Activated T-helper 1 cell treated with anti-CD3 and anti-CD28 coated beads, Interleukin-12 subunit alpha, Interleukin-12 subunit beta, Interleukin-2, Interleukin-4 antibody, amounts not matched to agents 30 ng/mL and 10 ng/mL and 1 ng/mL, durations not matched to agents 14 hours and 24 hours and 36 hours (primary cell): ENCODE data around the gene SNPH. TPM values are rescaled to one million over a fixed set of nuclear protein-coding genes. Genes with fewer than 3 reads are reported as not detected.
A peak's percentile ranks its signal among the peaks of the same experiment; 100 is the strongest.

Experiments
- DNase-seq: peaks from one replicate; pipeline ENCODE4 v3.0.0; 2021; ENCODE audit warnings: low spot score
- H3K27ac Mint-ChIP-seq: one replicate; pipeline ENCODE4 v1.8.0; 2021; ENCODE audit warnings: mild to moderate bottlenecking, mixed read lengths
- H3K27me3 Mint-ChIP-seq: one replicate; pipeline ENCODE4 v1.8.0; 2022; ENCODE audit warnings: mild to moderate bottlenecking, moderate library complexity, mixed read lengths; ENCODE audit not compliant: insufficient read depth
- H3K36me3 Mint-ChIP-seq: one replicate; pipeline ENCODE4 v1.8.0; 2021; ENCODE audit warnings: low read depth, mixed read lengths
- H3K4me1 Mint-ChIP-seq: one replicate; pipeline ENCODE4 v1.8.0; 2021; ENCODE audit warnings: low read depth, mixed read lengths
- H3K4me3 Mint-ChIP-seq: one replicate; pipeline ENCODE4 v1.8.0; 2021; ENCODE audit warnings: mild to moderate bottlenecking, moderate library complexity, mixed read lengths
- H3K9me3 Mint-ChIP-seq: one replicate; pipeline ENCODE4 v1.8.0; 2021; ENCODE audit warnings: mixed read lengths
- intact Hi-C: fragments of 100-400 bp; cut with micrococcal nuclease; formaldehyde crosslinking; loops from one replicate; pipeline ENCODE4 v1.15.1; 2024
- total RNA-seq: library from RNA; stranded (reverse); gene quantifications from 2 replicates; pipeline ENCODE4 v1.2.3, GENCODE V29; 2022

The SNPH gene
- total RNA-seq, 1 donor from 2014 or later, result 2.5 TPM

DNA sequence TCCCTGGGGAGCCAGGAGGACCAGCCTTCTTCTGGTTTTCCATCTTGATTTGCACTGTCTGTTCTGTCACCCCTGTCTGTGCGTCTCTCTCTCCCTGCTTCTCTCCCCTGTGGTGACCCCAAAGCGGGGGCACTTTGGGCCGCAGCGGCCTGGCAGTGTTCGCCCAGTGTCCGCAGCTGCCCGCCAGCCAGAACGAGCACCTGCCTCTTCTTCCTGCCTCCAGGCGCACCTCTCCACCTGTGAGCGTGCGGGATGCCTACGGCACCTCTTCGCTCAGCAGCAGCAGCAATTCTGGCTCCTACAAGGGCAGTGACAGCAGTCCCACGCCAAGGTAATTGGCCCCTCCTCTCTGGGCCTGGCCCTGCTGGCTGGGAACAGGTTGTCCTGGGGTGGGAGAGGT, 30.8 kb downstream of the SNPH start:
- H3K36me3 Mint-ChIP-seq, result peaks cover 4% of the 10 kb centered on the region
- H3K4me3 Mint-ChIP-seq, result no peak overlapping the region

DNA sequence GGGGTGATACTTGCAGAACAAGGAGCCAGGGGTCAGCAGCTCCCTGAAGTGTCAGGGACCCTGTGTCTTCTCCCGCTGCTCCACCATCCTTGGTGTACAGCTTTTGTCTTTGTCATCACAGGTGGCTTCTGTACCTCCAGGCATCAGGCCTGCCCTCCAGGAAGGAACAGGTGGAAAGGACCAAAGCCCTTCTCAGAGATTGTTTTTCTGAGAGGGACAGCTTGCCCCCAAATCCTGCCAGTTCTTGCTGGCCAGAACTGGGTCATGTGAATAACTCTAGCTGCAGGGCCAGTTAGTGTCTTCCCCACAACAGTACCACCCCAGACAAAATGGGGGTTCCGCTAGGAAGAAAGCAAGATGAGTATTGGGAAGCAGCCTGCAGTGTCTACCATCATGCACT, 31.4 kb downstream of the SNPH start:
- Mint-ChIP-seq H3K36me3 (peaks cover 4% of the 10 kb centered on the region), H3K4me3 (no peak overlapping the region)
- intact Hi-C loops, result no loop called here

More for the DNA sequence above, 30.8 kb downstream of the SNPH start:
- intact Hi-C loops, result no loop called here
- H3K27me3 Mint-ChIP-seq, result no peaks in the 10 kb centered on the region
- no peaks in the 10 kb centered on the region for H3K9me3 Mint-ChIP-seq
- DNase-seq, result no peak
- peaks cover 27% of the 10 kb centered on the region for H3K4me1 Mint-ChIP-seq
- no peak overlapping the region for H3K27ac Mint-ChIP-seq

DNA sequence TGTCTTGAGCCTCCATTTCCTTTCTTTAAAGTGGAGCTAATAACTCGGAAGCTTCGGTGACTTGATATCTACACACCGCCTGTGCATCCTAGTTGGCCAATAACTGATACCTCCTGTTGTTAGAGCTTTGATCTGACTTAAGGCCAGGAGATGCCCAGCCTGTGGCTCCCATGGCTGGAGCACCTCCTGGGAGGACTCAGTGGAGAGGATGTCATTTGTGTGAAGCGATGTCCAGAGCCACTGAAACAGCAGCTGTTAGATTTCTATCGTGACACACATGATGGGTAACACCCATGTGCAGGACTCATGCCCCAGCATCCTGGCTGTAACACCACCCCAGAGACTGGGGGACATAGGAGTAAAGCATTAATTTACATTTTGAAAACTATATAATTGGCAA, 32.1 kb downstream of the SNPH start:
- no peaks in the 10 kb centered on the region for H3K9me3 Mint-ChIP-seq
- no peak overlapping the region for H3K4me3 Mint-ChIP-seq
- peaks cover 4% of the 10 kb centered on the region for H3K36me3 Mint-ChIP-seq
- H3K4me1 Mint-ChIP-seq, result peaks cover 27% of the 10 kb centered on the region
- no peak overlapping the region for H3K27ac Mint-ChIP-seq
- intact Hi-C loops, result no loop called here
- no peak for DNase-seq
- H3K27me3 Mint-ChIP-seq, result no peaks in the 10 kb centered on the region

More for the DNA sequence above, 31.4 kb downstream of the SNPH start:
- H3K27me3 Mint-ChIP-seq, result no peaks in the 10 kb centered on the region
- no peaks in the 10 kb centered on the region for H3K9me3 Mint-ChIP-seq
- H3K27ac Mint-ChIP-seq, result no peak overlapping the region
- H3K4me1 Mint-ChIP-seq, result peaks cover 27% of the 10 kb centered on the region
- no peak for DNase-seq

DNA sequence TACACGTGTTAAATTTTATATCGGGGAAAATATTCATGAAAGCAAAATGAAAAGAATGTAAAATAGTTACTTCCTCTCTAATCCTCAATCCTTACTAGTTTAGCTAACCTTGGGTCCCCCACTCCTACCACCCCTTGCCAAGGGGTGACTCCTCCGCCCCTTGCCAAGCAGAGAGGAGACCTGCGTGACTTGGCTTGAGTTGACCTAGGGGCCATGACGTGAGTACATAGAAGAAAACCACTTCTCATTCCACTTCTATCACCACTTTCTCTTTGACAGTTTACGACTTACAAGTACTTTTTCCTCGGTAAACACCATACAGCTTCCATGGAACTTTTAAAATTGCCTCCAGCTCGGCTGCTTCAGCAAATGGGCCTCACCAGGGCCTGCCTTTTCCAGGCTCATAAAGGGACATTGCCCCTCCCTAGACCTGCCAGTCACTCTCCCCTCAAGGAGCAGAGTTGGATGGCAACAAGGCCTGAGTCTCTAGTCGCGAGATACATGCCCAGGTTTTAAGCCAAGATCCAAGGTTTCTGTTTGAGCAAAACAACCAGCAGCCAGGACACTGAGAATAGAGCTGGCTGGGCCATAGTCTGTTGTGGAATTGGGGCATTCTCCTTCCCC, 32.9 kb downstream of the SNPH start:
- intact Hi-C loops, result no loop called here
- Mint-ChIP-seq H3K4me1 (peaks cover 27% of the 10 kb centered on the region), H3K27ac (no peak overlapping the region), H3K4me3 (no peak overlapping the region), H3K9me3 (no peaks in the 10 kb centered on the region), H3K27me3 (no peaks in the 10 kb centered on the region), H3K36me3 (peaks cover 4% of the 10 kb centered on the region)
- DNase-seq, result no peak

DNA sequence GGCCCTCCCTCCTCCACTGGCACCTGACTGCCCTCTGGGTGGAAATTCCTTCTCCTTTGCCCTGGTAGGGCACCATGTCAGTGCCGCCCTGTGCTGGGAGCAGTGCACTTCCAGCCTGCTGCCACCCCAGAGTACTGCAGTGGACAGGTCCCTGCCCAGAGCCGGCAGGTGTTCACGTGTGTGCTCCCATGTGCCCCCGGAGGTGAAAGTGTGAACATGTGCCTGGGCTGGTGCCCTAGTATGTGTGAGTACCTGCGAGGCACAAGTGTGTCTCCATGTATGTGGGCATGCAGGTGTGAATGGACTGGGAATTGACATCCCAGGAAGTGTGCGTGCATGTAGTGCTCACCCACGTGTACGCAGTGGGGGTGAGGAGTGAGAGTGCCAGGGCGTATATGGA, 33.4 kb downstream of the SNPH start:
- H3K27me3 Mint-ChIP-seq, result no peaks in the 10 kb centered on the region
- peaks cover 27% of the 10 kb centered on the region for H3K4me1 Mint-ChIP-seq
- H3K27ac Mint-ChIP-seq, result no peak overlapping the region
- peaks cover 4% of the 10 kb centered on the region for H3K36me3 Mint-ChIP-seq
- no peak for DNase-seq
- H3K4me3 Mint-ChIP-seq, result no peak overlapping the region
- H3K9me3 Mint-ChIP-seq, result no peaks in the 10 kb centered on the region
- intact Hi-C loops, result no loop called here

DNA sequence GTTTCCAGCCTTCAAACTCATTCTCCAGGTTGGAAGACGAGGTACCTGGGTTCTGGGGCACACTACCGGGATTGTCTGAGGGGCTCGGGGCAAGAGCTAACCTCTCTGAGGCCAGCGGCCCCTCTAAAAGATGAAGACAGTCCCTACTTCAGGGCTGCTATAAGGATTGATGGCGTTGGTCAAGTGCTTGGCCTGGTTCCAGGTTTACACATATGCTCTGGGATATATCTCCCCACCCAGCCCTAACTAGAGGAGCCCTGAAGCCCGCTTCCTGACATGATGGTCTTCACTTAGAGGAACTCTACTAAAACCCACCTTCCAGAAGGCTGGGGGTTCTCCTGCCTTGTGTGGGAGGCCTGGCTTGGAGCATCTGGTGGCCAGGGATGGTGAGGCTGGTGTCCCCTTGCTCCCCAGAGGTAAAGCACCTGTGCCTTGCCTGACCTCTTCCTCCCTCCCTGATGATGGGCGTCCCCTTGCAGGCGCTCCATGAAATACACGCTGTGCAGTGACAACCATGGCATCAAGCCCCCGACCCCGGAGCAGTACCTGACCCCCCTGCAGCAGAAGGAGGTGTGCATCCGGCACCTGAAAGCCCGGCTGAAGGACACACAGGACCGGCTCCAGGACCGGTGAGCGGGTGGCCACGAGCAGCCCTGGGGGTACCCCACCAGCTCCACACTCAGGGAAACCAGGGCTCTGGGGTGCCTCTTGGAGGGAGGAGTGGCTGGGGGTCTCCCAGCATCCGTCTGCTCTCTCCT, 34.2 kb downstream of the SNPH start:
- Mint-ChIP-seq H3K9me3 (no peaks in the 10 kb centered on the region), H3K27me3 (no peaks in the 10 kb centered on the region), H3K27ac (no peak overlapping the region), H3K4me1 (peaks cover 27% of the 10 kb centered on the region), H3K36me3 (peaks cover 4% of the 10 kb centered on the region), H3K4me3 (peak overlapping the region; percentile 67)
- DNase-seq, result no peak
- intact Hi-C loops, result loop anchor here (5.0 kb wide), 1 partner anchor 73 kb away; the partner anchor contains the start of gene RAD21L1

DNA sequence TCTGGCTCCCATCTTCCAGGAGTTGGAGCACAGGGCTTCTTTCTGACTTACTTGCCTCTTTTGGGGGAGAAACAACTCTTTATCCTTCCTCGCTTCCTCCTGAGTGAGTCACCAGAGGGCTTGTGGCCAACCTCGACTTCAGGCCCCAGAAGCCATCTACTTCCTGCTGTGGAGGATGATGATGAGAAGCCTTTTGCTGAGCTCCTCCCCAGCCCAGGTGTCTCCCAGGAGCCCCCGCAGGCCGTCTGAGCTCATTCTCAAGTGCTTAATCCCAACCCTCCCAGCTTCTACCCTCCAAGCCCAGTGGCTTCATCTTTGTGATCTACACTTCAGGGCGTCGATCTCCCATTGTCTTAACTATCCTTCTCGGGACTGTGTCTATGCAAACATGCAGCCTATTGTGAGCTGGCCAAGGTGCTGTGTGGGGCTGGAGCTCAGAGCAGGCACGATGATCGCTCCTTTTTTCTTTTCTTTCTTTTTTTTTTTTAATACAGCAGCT, 35.0 kb downstream of the SNPH start:
- peak; percentile 55 for DNase-seq
- peaks cover 27% of the 10 kb centered on the region for H3K4me1 Mint-ChIP-seq
- H3K27ac Mint-ChIP-seq, result peak overlapping the region; percentile 92
- no peaks in the 10 kb centered on the region for H3K9me3 Mint-ChIP-seq
- H3K36me3 Mint-ChIP-seq, result peaks cover 4% of the 10 kb centered on the region
- intact Hi-C loops, result loop anchor here (5.0 kb wide), 1 partner anchor 74 kb away; the partner anchor contains the start of gene RAD21L1
- no peaks in the 10 kb centered on the region for H3K27me3 Mint-ChIP-seq
- H3K4me3 Mint-ChIP-seq, result peak overlapping the region; percentile 67

DNA sequence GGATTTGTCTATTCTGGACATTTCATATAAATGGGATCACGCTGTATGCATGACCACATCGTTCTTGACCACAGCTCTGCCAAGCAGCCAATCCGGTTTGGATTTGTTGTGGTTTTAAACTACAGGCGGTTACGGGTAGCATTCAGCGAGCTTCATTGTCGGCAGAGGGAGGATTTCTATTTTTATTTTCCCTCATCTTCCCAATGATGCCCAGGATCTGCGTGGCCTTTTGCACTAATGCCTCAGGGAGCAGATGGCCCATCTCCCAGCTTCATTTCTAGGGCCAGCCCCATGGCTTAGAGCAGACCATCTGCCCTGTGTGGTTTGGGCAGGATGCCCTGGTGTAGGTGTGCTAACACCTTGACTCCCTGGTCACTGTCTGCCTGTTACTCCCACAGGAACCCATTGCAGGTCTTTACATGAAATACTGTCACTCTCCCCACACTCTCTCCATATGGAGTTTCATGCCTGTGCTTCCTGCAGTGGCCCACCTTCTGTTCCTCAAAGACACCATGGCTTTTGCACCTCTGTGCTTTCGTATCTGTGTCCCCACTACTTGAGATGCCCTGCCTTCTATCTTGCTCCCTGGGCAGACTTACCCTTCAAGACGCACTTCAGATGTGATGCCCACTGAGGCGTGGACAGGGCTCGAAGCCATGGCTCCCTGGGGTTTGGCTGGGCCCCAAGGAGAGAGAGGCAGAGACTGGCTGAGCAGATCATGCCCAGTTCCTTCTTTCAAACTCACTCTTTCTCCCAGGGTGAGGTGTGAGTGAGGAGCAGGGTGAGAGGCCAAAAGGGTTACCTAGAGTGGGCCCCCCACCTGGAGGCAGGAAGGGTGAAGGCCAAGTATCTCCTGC, 36.8 kb downstream of the SNPH start:
- no peaks in the 10 kb centered on the region for H3K27me3 Mint-ChIP-seq
- H3K9me3 Mint-ChIP-seq, result no peaks in the 10 kb centered on the region
- no peak overlapping the region for H3K4me3 Mint-ChIP-seq
- intact Hi-C loops, result loop anchor here (5.0 kb wide), 1 partner anchor 76 kb away; the partner anchor contains the start of gene RAD21L1
- no peak overlapping the region for H3K27ac Mint-ChIP-seq
- H3K36me3 Mint-ChIP-seq, result peaks cover 4% of the 10 kb centered on the region
- H3K4me1 Mint-ChIP-seq, result peaks cover 27% of the 10 kb centered on the region
- no peak for DNase-seq

DNA sequence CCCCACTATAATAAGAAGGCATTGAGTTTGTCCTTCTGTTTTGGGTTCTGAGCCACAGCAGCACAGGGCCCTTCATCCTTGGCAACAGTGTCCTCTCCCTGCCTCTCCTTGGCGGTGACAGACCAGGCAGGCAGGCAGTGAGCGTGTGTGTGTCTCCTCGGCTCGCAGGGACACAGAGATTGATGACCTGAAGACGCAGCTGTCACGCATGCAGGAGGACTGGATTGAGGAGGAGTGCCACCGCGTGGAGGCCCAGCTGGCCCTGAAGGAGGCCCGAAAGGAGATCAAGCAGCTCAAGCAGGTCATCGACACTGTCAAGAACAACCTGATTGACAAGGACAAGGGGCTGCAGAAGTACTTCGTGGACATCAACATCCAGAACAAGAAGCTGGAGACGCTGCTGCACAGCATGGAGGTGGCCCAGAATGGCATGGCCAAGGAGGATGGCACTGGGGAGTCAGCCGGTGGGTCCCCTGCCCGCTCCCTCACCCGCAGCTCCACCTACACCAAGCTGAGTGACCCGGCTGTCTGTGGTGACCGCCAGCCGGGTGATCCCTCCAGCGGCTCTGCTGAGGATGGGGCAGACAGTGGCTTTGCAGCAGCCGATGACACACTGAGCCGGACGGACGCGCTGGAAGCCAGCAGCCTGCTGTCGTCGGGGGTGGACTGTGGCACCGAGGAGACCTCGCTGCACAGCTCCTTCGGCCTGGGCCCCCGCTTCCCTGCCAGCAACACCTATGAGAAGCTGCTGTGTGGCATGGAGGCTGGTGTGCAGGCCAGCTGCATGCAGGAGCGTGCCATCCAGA, 38.8 kb downstream of the SNPH start:
- peak overlapping the region; percentile 21 for H3K27ac Mint-ChIP-seq
- intact Hi-C loops, result loop anchor here (5.0 kb wide), 1 partner anchor 78 kb away; the partner anchor contains the start of gene RAD21L1
- no peaks in the 10 kb centered on the region for H3K27me3 Mint-ChIP-seq
- no peak for DNase-seq
- no peak overlapping the region for H3K4me3 Mint-ChIP-seq
- H3K9me3 Mint-ChIP-seq, result no peaks in the 10 kb centered on the region
- peaks cover 3% of the 10 kb centered on the region for H3K36me3 Mint-ChIP-seq
- H3K4me1 Mint-ChIP-seq, result peaks cover 16% of the 10 kb centered on the region

DNA sequence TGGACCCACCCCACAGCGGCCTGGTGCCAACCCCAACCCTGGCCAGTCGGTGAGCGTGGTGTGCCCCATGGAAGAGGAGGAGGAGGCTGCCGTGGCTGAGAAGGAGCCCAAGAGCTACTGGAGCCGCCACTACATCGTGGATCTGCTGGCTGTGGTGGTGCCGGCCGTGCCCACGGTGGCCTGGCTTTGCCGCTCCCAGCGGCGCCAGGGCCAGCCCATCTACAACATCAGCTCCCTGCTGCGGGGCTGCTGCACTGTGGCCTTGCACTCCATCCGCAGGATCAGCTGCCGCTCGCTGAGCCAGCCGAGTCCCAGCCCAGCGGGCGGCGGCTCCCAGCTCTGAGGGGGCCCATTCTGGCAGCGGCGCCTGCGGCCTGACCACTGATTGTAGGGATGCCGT, 39.6 kb downstream of the SNPH start:
- intact Hi-C loops, result no loop called here
- DNase-seq, result no peak
- Mint-ChIP-seq H3K27ac (peak overlapping the region; percentile 23), H3K27me3 (no peaks in the 10 kb centered on the region), H3K4me1 (peaks cover 8% of the 10 kb centered on the region), H3K36me3 (peaks cover 3% of the 10 kb centered on the region), H3K4me3 (no peak overlapping the region), H3K9me3 (no peaks in the 10 kb centered on the region)

DNA sequence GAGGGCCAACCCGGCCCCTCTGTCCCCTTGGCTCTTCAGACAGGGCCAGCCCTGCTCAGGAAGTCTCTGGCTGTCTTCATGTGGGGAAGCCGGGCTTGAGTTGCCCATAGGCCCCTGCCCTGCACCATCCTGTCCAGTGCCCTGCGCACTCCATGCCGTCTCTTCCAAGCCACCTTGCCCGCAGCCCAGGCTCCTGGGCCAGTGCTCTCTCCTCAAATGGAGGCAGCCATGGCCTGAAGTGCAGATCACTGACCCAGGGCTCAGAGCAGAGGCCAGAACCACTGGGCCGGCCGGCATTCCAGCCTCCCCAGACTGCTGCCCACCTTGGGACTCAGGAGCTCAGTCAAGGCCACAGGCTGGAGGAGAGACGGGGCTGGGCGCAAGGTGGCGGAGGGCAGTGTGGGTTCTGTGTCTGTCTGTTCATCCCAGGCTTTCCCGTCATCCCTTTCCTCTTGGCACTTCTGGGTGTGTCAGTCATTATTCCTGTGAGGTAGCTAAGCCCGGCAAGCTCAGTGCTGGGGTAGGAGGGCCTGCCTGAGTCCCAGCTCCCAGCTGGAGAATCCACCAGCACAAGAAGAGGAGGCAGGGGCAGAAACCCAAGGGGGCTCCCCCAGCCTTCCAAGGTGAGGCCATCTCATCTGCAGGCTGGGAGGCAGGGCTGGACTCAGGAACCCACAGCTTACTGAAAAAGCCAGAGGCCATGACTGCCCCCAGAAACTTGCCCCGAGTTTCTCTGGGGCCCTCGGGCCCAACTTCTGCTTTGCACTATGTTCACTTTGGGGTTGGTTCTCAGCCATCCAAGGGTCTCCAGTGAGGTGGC, 40.4 kb downstream of the SNPH start:
- H3K9me3 Mint-ChIP-seq, result no peaks in the 10 kb centered on the region
- H3K36me3 Mint-ChIP-seq, result no peaks in the 10 kb centered on the region
- intact Hi-C loops, result no loop called here
- no peaks in the 10 kb centered on the region for H3K4me1 Mint-ChIP-seq
- no peaks in the 10 kb centered on the region for H3K27me3 Mint-ChIP-seq
- H3K27ac Mint-ChIP-seq, result no peak overlapping the region
- no peak overlapping the region for H3K4me3 Mint-ChIP-seq
- DNase-seq, result no peak
